C1 segment of cervical spinal cord (tissue), 14 donors: ENCODE data around the gene MCCC2.
"Not testable (repeated sequence)": the region's sequence is repeated elsewhere in the genome, so short reads cannot be mapped to it uniquely, and the experiment has no call there.

Source experiments
- DNase-seq, 14 donors: peaks; one replicate each; lab custom pipeline; 2025; lab: John Stamatoyannopoulos, UW

Gene MCCC2

GRCh38 chr5:71662381-71662780 is 75.2 kb downstream of the MCCC2 start:
- no peak for DNase-seq

DNA sequence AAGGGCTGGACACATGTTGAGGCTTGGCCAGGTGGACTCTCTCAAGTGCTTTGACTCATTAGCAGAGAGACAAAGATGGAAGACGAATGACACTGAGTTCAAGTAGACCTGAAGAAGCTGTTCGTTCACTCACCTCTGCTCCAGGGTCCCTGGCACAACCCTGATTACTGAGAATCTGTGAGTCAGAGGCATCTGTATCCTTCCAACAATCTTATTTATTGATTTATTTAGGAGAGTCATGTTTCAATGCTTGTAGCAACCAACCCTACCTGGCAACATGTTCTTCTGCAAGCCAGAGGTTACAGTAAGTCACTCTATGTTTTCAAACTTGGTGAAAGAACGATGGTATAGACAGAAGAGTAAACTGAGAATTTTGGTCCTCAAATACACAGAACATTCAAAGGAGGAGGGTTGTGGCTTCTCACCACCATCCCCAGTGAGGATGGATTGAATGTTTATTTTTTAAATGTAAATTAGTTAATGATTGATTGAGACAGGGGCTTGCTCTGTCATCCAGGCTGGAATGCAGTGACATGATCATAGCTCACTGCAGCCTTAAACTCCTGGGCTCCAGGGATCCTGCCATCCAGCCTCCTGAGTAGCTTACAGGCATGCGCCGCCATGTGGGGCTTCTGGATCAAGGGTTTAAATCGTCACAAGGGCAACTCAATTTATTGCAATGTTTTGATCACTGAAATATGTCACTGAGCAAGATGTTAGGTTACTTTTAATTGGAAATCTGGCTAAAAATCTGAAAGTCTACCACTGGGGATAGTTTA is 76.2 kb downstream of the MCCC2 start:
- no peak for DNase-seq

DNA sequence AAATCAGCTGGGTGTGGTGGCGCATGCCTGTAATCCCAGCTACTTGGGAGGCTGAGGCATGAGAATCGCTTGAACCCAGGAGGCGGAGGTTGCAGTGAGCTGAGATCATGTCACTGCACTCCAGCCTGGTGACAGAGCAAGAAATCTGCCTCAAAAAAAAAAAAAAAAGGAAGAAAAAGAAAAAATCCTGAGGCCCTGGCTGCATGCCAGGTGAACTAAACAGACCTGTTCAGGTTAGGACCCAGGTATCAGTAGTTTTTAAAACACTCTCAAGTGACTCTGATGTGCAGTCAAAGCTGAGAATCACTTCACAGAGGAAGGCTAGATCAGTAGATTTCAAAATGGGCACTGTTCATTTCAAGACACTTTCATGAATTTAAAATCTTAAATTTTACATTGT is 77.5 kb downstream of the MCCC2 start:
- DNase-seq, result not testable (repeated sequence)

DNA sequence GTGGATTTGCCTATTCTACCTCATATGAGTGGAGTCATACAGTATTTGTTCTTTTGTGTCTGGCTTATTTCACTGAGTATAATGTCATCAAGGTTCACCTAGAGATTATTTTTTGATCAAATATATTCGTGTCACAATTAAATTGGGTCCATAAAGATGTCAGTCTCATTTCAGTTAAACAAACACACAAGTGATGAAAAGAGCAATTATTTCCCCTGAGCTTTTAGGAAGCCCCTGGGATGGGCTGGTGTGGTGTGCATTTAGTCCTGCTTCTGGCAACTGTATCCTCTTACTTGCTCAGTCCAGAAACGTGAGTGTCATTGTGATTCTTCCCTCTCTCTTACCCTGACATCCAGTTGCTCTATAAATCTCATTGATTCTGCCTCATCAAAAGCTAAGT is 79.2 kb downstream of the MCCC2 start:
- DNase-seq, result no peak

GRCh38 chr5:71677977-71678376 is 90.8 kb downstream of the MCCC2 start:
- no peak for DNase-seq

GRCh38 chr5:71679714-71680113 is 92.6 kb downstream of the MCCC2 start:
- DNase-seq, result no peak

GRCh38 chr5:71680510-71680909 is 93.4 kb downstream of the MCCC2 start:
- DNase-seq, result no peak

GRCh38 chr5:71681296-71681695 is 94.2 kb downstream of the MCCC2 start:
- DNase-seq, result no peak

- DNase-seq, result no peak
These were observed 97.2 kb downstream of the MCCC2 start for GRCh38 chr5:71684309-71684708.

- DNase-seq, result no peak
These were observed 106.8 kb downstream of the MCCC2 start for GRCh38 chr5:71693828-71694427.

- DNase-seq, result no peak
These were observed 107.9 kb downstream of the MCCC2 start for GRCh38 chr5:71695071-71695470.

DNA sequence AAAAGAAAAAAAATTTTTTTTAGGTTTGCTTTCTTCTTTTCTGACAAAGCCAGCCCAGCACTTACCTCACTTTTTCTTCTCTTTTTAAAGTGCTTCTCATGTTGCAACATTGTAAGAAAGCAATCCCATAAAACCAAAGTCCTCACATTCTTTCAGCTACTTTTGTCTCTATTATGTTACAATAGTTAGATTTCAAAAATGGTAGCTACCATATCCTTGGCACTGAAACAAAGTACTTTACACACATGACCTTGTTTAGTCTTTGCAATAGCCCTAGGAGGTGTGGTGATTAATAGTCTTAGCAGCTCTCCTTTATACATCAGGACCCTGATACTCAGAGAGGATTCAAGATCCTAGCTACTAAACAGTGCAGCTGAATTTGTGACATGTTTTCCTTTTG is 108.5 kb downstream of the MCCC2 start:
- no peak for DNase-seq

GRCh38 chr5:71697967-71698366 is 110.8 kb downstream of the MCCC2 start:
- no peak for DNase-seq

DNA sequence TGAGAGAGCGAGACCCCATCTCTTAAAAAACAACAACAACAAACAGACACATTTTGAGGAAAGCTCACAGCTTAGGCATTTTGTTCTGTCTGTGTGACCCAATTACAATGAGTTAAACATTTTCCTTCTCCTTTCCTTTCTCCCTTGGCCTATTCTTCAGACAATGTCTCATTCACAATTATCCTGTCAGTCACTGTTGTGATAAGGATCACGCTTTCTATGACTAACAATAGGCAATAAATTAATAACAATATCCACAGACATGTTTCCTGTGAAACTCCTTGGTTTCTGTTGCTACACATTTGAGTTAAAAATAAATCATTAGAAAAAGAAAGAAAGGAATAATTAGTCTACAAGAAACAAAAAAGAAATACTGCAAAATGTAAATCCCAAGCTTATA is 112.1 kb downstream of the MCCC2 start:
- no peak for DNase-seq

DNA sequence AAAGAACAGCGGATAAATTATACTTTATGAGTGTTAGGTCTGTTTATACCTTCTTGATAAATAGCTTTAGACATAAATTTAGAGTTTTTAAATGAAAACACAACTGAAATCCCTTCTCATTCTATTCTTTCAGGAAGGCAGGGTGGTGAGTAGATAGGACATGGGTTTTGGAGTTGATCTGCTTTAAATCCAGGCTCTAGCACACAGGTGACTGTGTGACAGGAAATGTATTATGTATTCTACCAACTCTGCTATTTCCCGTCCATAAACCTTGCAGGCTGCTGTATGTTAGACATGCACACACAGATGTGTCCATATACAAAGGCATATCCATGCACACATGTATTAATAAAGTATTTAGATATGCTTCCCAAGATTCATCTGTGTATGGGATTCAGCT is 112.6 kb downstream of the MCCC2 start:
- DNase-seq, result no peak

DNA sequence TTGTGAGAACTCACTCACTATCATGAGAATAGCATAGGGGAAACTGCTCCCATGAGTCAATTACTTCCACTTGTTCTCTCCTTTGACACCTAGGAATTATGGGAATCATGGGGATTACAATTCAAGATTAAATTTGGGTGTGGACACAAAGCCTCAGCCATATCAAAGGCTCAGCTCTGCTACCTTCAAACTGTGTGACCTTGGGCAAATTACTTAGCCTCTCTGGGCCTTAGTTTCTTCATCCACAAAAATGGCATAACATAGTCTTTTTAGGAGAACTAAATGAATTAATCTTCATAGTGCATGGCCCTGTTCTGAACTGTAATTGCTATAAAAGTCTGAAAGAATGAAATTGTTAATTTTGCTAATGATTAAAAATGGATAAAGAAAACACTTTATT is 113.7 kb downstream of the MCCC2 start:
- DNase-seq, result no peak

GRCh38 chr5:71701407-71701806 is 114.3 kb downstream of the MCCC2 start:
- DNase-seq, result no peak

DNA sequence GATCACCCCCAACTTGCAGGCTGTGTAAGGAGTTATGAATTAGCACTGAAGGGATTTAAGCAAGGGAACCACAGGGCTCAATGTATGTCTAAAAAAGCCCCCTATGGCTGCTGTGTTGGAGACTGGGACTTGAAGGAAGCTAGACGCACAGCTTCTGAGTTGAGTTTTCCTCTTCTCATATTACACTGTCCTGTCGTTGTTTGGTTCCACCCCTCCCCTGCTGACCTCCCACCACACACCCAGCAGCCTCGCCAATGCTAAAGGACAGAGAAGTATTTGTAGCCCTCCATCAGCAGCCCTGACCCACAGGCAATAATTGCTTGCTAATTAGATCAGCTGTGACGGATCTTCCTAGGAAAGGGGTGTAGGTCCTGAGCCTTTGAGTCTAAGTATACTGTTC is 116.8 kb downstream of the MCCC2 start:
- DNase-seq, result no peak

DNA sequence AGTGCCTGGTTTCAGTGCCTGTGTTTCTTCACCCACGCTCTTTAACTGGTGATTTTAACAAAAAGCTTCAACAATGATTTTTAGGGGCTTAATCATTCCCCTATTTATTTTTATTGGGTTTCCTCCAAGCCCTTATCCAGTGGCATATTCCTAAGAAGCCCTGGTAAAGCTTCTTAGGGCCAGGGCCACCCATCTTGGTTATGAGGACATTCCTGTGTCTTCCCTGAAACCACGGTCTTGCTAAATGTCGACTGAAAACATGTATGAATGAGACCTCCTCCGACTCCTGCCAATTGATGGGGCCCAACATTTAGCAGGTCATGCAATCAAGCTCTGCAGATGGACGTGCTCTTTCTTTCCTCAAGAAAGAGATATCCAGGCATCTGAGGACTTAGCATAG is 118.3 kb downstream of the MCCC2 start:
- no peak for DNase-seq

DNA sequence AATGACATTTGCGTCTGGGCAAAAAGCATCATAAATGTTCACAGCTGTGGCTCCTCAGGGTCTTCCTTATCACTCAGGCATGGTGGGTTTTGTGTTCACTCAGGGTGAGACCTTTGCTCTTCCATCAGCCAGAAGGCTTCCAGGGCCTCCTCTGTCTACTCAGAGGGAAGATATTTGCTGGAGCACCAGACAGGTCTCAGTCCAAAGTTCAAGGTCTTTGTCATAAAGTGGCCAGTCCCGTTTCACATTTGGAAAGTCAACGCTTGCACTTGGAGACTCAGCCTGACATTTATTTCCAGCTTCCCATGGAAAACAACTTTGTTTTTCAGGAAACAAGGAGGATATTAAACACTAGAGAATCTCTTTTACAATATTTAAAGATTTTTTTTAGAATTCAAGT is 119.8 kb downstream of the MCCC2 start:
- no peak for DNase-seq
